CD14-positive monocyte (primary cell): Measurements from ENCODE around the gene SLC24A5. TPM values are rescaled to one million over a fixed set of nuclear protein-coding genes. Genes with fewer than 3 reads are reported as not detected.

Source experiments
- DNase-seq, 3 donors: peaks; one replicate each; pipeline ENCODE4 v3.0.0-alpha.2; 2011 to 2022
- H2AFZ ChIP-seq: 2 replicates; pipeline ENCODE4 v1.6.0; 2012; ENCODE audit warnings: mild to moderate bottlenecking, low read depth, low read length, inconsistent platforms; ENCODE audit not compliant: insufficient read depth, poor library complexity, severe bottlenecking
- H3K27ac ChIP-seq, 2 donors: 1 replicate in 1 of 2; 2 replicates in 1 of 2; pipeline ENCODE4 v1.5.1; 2012 to 2013; ENCODE audit warnings: low read length in 2 of 2, control low read depth in 1 of 2, inconsistent platforms in 1 of 2, low read depth in 1 of 2, mild to moderate bottlenecking in 1 of 2
- H3K27me3 ChIP-seq, 2 donors: one replicate each; pipeline versions ENCODE4 v1.6.0 to v1.6.1; 2011 to 2013; ENCODE audit warnings: low read length in 2 of 2; ENCODE audit not compliant: control insufficient read depth in 2 of 2, insufficient read depth in 2 of 2
- H3K36me3 ChIP-seq, 2 donors: replicated peaks in 1 of 2; 1 replicate in 1 of 2; 2 replicates in 1 of 2; pipeline versions ENCODE4 v1.5.1 to v1.6.1; 2012 to 2013; ENCODE audit warnings: low read length in 2 of 2, control low read depth in 1 of 2, inconsistent platforms in 1 of 2, mild to moderate bottlenecking in 1 of 2; ENCODE audit not compliant: insufficient read depth in 2 of 2, control insufficient read depth in 1 of 2
- H3K4me1 ChIP-seq, 2 donors: 1 replicate in 1 of 2; 2 replicates in 1 of 2; pipeline versions ENCODE4 v1.5.1 to v1.6.1; 2012 to 2013; ENCODE audit warnings: low read length in 2 of 2, control low read depth in 1 of 2, inconsistent platforms in 1 of 2, mild to moderate bottlenecking in 1 of 2, moderate library complexity in 1 of 2; ENCODE audit not compliant: insufficient read depth in 2 of 2, control insufficient read depth in 1 of 2
- H3K4me2 ChIP-seq: replicated peaks from 2 replicates; pipeline ENCODE3; 2012; ENCODE audit warnings: low read length, moderate library complexity, mild to moderate bottlenecking; ENCODE audit not compliant: poor library complexity, severe bottlenecking; ENCODE audit errors: extremely low read depth
- H3K4me3 ChIP-seq, 3 experiments: fragments of 200-600 bp in 1 of 3; sonication (generic) in 1 of 3; replicated peaks in 1 of 3; 1 replicate in 2 of 3; 2 replicates in 1 of 3; pipeline ENCODE4 v1.5.1; 2011 to 2013; ENCODE audit warnings: low read length in 3 of 3, mild to moderate bottlenecking in 3 of 3, control low read depth in 2 of 3, low read depth in 2 of 3, inconsistent platforms in 1 of 3, moderate library complexity in 1 of 3
- H3K79me2 ChIP-seq: 2 replicates; pipeline ENCODE4 v1.6.0; 2012; ENCODE audit warnings: mild to moderate bottlenecking, control low read depth, inconsistent platforms, low read length, moderate library complexity; ENCODE audit not compliant: insufficient read depth
- H3K9ac ChIP-seq: 2 replicates; pipeline ENCODE4 v1.6.0; 2017; ENCODE audit warnings: low read length, mild to moderate bottlenecking; ENCODE audit not compliant: insufficient read depth, poor library complexity, severe bottlenecking
- H3K9me3 ChIP-seq, 2 donors: replicated peaks in 1 of 2; 1 replicate in 1 of 2; 2 replicates in 1 of 2; pipeline versions ENCODE4 v1.5.1 to v1.6.1; 2012 to 2013; ENCODE audit warnings: low read length in 2 of 2, control low read depth in 1 of 2; ENCODE audit not compliant: control insufficient read depth in 1 of 2, insufficient read depth in 1 of 2
- H4K20me1 ChIP-seq: 2 replicates; pipeline ENCODE4 v1.6.0; 2012; ENCODE audit warnings: mild to moderate bottlenecking, low read length, control low read depth, moderate library complexity; ENCODE audit not compliant: insufficient read depth
- H3K27ac Mint-ChIP-seq, 7 donors: one replicate each; pipeline ENCODE4 v1.8.0; 2020; ENCODE audit warnings: mild to moderate bottlenecking in 7 of 7, mixed read lengths in 7 of 7, moderate library complexity in 6 of 7, inconsistent platforms in 2 of 7
- H3K27me3 Mint-ChIP-seq, 3 donors: one replicate each; pipeline ENCODE4 v1.8.0; 2021 to 2022; ENCODE audit warnings: low read depth in 3 of 3, mild to moderate bottlenecking in 3 of 3, mixed read lengths in 3 of 3, moderate library complexity in 3 of 3, inconsistent platforms in 1 of 3
- H3K36me3 Mint-ChIP-seq, 2 donors: one replicate each; pipeline ENCODE4 v1.8.0; 2020; ENCODE audit warnings: mixed read lengths in 2 of 2, inconsistent platforms in 1 of 2, mild to moderate bottlenecking in 1 of 2
- H3K4me1 Mint-ChIP-seq: one replicate; pipeline ENCODE4 v1.8.0; 2020; ENCODE audit warnings: mild to moderate bottlenecking, mixed read lengths
- H3K4me3 Mint-ChIP-seq, 2 donors: one replicate each; pipeline ENCODE4 v1.8.0; 2020; ENCODE audit warnings: mild to moderate bottlenecking in 2 of 2, mixed read lengths in 2 of 2, moderate library complexity in 1 of 2
- H3K9me3 Mint-ChIP-seq, 7 donors: one replicate each; pipeline ENCODE4 v1.8.0; 2020 to 2022; ENCODE audit warnings: mixed read lengths in 7 of 7, mild to moderate bottlenecking in 6 of 7, moderate library complexity in 6 of 7, inconsistent platforms in 2 of 7
- CTCF ChIP-seq: fragments of 200-600 bp; IDR thresholded peaks from one replicate; pipeline ENCODE4 v1.8.0; 2022; ENCODE audit warnings: antibody characterized with exemption, mild to moderate bottlenecking
- WGBS: methylation state at CpG from one replicate; pipeline ENCODE4 v1.1.5; 2013; ENCODE audit warnings: missing lambda C conversion rate; ENCODE audit not compliant: insufficient coverage; 5-methylcytosine and 5-hydroxymethylcytosine counted together
- intact Hi-C, 2 donors: fragments of 100-400 bp; cut with micrococcal nuclease; formaldehyde crosslinking; loops; one replicate each; pipeline versions ENCODE4 v1.15.0 to v1.15.1; 2023
- polyA plus RNA-seq, 3 donors: library from polyadenylated mRNA; depleted of rRNA in 1 of 3; unstranded in 2 of 3; stranded (reverse) in 1 of 3; fragments of 300-500 nt in 2 of 3; fragments of >200 nt in 1 of 3; fragmentation: Illumina TruSeq in 2 of 3; gene quantifications; 1 replicate in 2 of 3; 2 replicates in 1 of 3; pipeline ENCODE4 v1.2.3, GENCODE V29; 2012 to 2021

The SLC24A5 gene
- polyA plus RNA-seq, 3 donors, result not detected

- H3K27me3 ChIP-seq, result peaks cover 0 to 5% of the 10 kb centered on the region in 2 donors
- no peak overlapping the region for H3K4me3 ChIP-seq
- no peak for DNase-seq
- no peak for TF ChIP-seq CTCF
- H3K4me1 Mint-ChIP-seq, result no peaks in the 10 kb centered on the region
- no peaks in the 10 kb centered on the region for H3K4me1 ChIP-seq
- no peaks in the 10 kb centered on the region for H3K9me3 Mint-ChIP-seq
- no peaks in the 10 kb centered on the region for H3K36me3 ChIP-seq
- no peak overlapping the region for H3K4me2 ChIP-seq
- no peaks in the 10 kb centered on the region for H3K79me2 ChIP-seq
- H3K9me3 ChIP-seq, result no peaks in the 10 kb centered on the region
- no peak overlapping the region for H3K9ac ChIP-seq
- H3K4me3 Mint-ChIP-seq, result no peak overlapping the region
- no peak overlapping the region for H3K27ac ChIP-seq
- 93% methylated on average over 5 of the region's 6 CpGs for WGBS
- peaks cover 3 to 13% (median 9%) of the 10 kb centered on the region in 3 donors for H3K27me3 Mint-ChIP-seq
- no peak overlapping the region for H2AFZ ChIP-seq
- intact Hi-C loops, result no loop called here
- H3K27ac Mint-ChIP-seq, result no peak overlapping the region
- H4K20me1 ChIP-seq, result no peaks in the 10 kb centered on the region
- H3K36me3 Mint-ChIP-seq, result no peaks in the 10 kb centered on the region
Observed at GRCh38 chr15:48102167-48102566, 18.6 kb upstream of the SLC24A5 start.

GRCh38 chr15:48103647-48104046 is 17.1 kb upstream of the SLC24A5 start:
- intact Hi-C loops, result no loop called here
- no peaks in the 10 kb centered on the region for H3K9me3 ChIP-seq
- H3K4me3 ChIP-seq, result no peak overlapping the region
- Mint-ChIP-seq H3K27ac (no peak overlapping the region), H3K4me3 (no peak overlapping the region), H3K9me3 (peaks cover 0 to 1% (median 0%) of the 10 kb centered on the region in 7 donors), H3K36me3 (no peaks in the 10 kb centered on the region), H3K27me3 (peaks cover 7 to 14% (median 13%) of the 10 kb centered on the region in 3 donors), H3K4me1 (no peaks in the 10 kb centered on the region)
- H3K9ac ChIP-seq, result no peak overlapping the region
- no peak for DNase-seq
- TF ChIP-seq CTCF, result no peak
- WGBS, result 93% methylated on average over 5 of the region's 5 CpGs
- H2AFZ ChIP-seq, result no peak overlapping the region
- H4K20me1 ChIP-seq, result no peaks in the 10 kb centered on the region
- H3K4me1 ChIP-seq, result no peaks in the 10 kb centered on the region
- H3K27me3 ChIP-seq, result peaks cover 0 to 5% of the 10 kb centered on the region in 2 donors
- H3K27ac ChIP-seq, result no peak overlapping the region
- no peaks in the 10 kb centered on the region for H3K36me3 ChIP-seq
- no peaks in the 10 kb centered on the region for H3K79me2 ChIP-seq
- H3K4me2 ChIP-seq, result no peak overlapping the region
